HG02870 (cell line): ENCODE measurements around the gene TST.
"Not testable (repeated sequence)": the region's sequence is repeated elsewhere in the genome, so short reads cannot be mapped to it uniquely, and the experiment has no call there.

Experiments
- ATAC-seq: cut with Tn5 transposase; IDR thresholded peaks from one replicate; pipeline ENCODE4 v1.9.1; 2021; ENCODE audit warnings: mild to moderate bottlenecking, moderate library complexity; ENCODE audit not compliant: unreplicated experiment

TST gene

DNA sequence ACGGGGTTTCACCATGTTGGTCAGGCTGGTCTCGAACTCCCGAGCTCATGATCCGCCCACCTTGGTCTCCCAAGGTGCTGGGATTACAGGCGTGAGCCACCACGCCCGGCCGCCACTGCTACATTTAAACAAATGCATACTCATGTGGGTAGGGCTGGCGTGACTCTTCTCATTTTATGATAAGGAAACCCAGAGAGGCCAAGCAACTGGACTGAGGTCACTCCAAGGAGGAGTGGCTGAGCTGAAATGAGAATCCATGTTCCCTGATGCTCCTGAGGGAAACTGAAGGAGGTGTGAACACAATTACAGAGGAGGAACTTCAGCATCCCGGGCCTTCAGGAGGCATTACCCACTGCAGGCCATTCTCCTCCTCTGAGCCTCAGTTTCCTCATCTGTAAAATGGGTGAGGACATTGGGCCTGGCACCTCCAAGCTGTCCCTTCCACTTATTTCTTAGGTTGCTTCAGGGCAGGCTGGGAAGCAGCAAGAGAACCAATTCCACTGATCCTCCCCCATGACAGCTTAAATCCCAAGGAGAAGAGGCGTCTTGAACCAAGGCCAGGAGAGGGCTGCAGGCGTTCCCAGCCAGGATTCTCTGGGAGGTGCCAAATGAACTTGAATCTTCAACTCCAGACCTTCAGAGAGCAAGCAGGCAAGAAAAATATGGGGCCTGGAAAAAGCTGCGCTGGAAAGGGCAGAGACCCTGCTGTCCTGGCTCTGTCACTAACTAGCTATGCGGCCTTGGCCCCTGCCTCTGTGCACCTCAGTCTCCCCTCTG is 2.9 kb downstream of the TST start:
- no peak for ATAC-seq

DNA sequence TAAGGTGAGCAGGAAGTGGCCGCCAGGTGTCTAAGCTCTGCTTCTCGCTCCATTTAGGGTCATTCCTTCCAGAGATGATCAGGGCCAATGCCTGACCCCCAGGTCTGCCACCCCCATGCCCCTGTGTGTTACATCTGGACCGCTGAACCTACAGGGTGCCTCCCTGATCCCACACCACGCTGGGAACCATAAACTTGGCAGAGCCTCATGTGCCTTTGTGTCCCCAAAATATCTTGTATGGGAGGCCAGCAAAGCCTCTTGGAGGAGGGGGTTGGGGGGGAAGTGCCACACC is 3.7 kb downstream of the TST start:
- ATAC-seq: no peak

DNA sequence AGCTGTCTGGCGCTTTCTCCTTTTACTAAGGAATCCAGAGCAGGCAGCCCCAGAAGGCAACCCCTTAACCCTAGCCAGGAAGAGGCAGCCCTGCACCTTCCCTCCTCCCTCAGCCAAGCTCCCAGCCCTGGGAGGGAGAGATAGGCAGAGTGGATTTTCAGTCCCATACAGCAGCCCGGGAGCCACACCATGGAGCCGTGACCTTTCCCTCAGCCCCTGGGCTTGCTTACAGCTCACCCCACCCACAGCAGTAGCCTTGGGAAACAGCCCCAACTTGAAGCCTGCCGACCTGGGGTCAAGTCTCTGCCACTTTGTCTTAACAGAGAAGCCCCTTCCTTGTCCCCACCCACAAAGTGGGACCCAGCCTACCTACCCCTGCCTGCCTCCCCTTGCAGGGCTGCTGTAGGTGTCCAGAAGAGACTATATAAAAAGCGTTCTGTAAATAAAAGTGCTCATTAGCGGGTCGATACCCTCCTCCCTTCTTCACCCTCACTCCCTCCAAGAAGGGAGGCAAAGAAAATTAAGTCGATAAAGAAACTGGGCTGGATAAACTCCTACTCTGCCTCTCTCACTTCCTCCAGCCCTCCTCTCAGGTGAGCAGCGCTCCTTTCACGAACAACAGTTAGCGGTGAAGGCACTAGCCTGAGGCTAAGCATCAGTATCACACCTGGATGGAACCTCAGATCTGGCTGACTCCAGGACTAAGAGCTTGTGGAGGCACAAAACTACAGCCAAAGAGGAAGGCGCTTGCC is 4.2 kb downstream of the TST start:
- no peak for ATAC-seq

DNA sequence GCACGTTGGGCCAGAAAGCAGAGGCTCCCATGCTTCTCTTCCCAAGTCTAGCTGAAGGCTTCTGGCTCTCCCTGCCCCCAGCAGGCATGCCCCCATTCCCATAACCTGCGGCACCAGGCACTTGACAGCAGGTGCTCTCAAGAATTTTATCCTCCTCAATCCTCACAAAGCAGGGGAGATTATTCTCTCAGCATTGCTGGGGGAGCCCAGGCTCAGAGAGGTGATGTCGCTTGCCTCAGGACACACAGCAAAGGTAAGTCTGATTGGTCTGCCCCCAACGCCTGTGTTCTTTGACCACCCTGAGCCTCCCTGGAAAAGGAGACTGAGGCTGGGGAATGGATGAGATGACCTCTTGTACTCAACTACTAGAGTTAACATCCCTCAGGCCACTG is 4.8 kb downstream of the TST start:
- no peak for ATAC-seq

DNA sequence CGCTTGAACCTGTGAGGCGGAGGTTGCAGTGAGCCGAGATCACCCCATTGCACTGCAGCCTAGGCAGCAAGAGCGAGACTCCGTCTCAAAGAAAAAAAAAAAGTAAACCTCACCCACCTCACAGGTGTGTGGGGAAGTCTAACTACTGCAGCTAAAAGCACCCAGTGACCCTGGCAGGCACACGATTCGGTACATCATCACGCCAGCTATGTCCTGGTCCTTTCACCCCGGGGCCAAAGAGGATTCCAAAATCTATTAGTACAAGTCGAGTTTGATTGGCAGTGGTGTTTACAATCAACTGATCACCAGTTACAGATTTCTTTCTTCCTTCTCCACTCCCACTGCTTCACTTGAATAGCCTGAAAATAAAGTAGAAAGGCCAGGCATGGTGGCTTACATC is 6.3 kb downstream of the TST start:
- ATAC-seq: no peak

DNA sequence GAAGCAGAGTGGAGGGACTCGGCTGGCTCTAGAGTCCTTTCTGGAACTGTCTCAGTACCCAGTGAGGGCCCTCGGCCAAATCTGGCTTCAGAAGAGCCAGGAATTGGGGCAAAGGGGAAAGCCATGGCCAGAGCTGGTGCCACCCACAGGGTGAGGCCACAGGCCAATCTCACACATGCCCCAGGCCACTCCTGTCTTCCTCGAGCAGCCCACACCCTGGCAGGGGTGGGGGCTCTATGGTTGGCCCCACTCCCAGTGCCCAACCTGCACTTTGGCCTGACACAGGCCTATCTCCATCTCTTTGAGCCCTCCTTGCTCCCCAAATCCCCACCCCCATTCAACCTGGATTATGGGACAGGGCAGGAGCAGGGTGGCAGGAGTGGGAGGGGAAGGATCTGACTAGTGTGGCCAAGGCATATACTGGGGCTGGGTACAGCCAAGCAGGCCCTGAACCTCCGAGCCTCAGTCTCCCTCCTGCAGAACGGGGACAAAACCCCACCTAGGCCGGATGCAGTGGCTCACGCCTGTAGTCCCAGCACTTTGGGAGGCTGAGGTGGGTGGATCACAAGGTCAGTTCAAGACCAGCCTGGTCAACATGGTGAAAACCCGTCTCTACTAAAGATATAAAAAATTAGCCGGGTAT is 6.9 kb downstream of the TST start:
- no peak for ATAC-seq

DNA sequence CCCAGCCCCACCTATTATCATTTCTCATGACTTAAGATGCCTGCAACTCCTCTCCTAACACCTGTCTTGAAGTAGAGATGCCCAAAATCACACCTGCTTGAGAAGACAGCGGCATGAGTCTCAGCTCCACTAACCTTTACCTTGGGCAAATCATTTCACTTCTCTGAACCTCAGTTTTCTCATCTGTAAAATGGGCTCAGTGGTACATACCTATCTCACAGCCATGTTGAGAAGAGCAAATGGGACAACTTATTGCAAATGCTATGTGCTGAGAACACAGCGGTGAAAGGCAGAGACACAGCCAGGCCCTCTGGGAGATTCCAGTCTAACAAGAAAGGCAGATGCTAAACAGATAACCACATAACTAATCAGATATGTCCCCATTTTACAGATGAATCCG is 7.8 kb downstream of the TST start:
- ATAC-seq: no peak

DNA sequence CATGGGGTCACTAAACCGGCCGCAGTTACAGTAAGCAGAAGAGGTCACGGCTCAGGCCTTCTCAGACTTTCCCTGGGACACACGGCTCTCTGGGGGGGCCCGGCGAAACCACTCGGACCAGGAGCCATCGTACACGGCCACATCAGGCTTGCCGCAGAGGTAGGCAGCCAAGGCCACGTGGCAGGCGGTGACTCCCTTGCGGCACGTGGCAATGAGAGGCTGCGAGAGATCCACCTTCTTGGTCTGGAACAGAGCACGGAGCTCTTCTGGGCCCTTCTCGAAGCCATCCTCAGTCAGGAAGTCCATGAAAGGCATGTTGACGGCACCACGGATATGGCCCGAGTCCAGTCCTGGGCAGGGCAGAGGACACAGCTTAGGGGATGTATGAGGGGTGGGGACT is 8.3 kb downstream of the TST start:
- no peak for ATAC-seq

DNA sequence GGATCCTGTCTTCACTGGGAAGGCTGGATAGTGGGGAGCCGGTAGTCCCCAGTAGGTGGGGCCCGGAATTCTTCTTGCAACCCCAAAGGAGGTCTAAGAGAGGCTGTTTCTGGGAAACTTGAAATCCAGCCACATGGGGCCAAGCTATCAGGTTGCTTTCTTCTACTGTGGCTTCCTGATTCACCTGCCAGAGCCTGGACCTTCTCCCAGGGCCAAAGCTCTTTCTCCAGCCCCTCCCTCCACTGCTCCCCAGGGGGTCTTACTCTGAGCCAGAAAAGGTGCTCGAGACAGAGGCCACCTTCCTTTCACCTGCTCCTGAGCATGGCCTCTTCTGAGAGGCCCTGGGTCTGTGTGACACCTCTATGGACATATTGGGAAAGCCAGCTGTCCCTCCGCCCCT is 9.1 kb downstream of the TST start:
- no peak for ATAC-seq

DNA sequence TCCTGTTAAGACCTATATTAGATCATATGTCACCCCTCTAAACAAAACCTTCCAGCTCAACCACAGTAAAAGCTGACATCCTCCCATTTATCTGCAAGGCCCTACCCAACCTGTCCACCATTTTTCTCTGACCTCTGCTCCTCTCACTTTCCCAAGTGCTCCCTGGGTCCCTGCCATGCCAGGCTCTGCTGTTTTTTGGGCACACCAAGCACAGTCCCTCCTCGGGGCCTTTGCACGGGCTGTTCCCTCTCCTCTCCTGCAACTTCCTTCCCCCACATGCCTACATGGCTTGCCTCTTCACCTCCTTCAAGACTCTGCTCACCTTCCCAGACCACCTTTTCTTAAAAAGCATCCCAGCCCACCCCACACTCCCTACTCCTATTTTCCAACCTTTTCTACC is 9.8 kb downstream of the TST start:
- no peak for ATAC-seq

DNA sequence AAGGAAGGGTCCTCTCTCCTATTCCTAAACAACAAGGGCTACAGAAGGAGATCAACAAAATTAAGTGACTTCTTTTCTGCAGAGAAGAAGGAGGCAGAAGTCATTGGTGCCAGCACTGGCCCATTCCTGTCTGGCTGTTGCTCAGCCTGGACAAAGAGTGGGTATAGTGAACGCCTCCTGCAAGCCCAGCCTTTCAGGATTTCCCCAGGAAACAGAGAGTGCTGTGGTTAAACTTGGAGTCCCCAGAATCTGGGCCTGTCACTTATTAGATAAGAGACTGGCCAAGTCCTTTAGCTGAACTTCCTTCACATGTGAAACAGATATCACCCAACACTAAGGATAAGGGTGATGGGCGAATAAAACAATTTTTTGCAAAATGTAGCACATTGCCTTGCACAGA is 10.9 kb downstream of the TST start:
- ATAC-seq: no peak

DNA sequence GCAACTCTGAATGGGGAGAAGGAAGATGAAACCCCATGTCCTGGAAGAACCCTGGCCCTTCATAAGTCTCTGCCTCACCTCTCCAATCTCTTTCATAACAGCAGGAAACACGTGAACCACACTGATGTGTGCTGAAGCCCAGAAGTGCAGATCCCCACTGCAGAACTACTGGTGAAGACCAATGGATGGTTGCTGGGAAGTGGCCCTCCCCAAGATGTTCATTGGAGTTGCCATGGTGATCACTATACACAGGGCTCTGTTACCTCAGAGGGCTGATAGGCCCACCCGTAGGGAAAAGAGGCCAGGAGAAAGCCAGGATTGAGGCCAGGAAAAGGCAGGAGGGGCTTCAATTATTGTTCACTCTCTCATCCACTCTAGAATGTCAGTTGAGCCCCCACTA is 11.6 kb downstream of the TST start:
- no peak for ATAC-seq

DNA sequence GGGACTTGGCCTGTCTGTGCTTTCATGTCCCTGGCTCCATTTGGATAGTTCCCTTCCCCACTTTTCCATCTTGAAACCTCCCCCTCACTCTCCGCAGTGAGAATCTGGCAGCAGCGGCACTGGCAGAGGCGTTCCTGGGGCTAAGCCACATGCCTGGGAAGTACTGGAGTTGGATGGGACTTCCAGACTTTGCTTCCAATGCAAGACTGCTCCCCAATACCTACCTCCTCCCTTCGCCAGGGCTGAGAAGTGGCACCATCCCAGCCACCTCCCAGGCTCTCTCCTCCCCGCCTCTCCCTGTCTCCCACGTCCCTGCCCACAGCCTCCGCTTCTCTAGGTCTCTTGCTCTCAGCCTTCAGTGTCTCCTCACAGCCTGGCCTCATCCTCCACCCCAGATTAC is 16.6 kb downstream of the TST start:
- no peak for ATAC-seq

DNA sequence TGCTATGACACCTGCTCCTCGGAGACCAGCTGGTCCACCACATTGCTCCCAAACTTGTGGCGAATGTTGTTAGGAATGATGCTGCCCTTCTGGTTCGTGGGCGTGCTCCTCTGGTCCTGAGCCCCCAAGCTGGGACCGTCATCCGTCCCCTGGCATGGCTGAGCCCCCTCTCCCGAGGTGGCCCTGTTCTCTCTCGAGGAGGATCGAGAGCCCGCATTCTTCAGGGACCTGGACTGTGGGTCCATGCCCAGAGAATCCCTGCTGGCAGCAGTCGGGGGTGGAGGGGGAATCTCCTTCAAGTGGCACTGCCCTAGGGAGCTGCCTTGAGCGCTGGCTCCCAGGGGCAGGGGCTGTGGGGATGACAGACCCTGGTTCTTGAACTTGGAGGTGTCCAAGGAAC is 17.4 kb downstream of the TST start:
- no peak for ATAC-seq

DNA sequence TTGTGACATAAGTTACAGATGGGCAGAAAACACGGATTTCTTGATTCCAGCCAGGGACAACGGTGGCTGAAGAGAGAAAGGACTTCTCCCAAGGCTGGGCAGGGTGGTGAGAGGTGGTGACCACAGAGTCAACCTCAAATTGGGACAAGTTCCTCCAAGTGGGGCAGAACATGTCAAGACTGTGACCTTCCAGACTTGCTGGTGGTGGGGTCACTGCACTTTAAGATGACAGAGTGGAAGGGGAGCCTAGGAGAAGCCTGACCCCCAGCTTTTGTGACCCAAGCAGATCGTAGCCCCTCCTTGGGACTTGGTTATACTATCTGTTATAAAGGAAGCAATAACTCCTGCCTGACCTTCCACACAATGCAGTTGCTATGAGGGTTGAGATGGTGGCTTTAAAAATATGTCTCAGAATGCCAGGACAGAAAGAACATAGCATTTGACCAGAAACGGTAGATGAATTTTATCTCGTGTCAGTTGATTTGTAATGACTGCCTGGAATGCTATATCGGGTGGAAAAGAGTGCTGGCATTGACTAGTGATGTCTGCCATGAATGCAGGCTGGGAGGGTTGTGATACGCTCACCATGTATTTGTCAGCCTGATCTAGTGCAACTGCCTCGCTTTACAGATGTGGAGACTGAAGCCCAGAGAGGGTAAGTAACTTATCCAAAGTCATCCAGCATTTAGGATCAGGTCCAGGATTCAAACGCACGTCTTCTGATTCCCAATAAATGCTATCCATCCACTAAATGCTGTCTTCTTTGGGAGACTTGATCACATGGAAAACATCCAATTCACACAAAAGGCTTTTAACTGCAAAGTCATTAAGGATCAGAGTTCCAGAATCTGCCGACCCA is 18.3 kb downstream of the TST start:
- ATAC-seq: no peak

DNA sequence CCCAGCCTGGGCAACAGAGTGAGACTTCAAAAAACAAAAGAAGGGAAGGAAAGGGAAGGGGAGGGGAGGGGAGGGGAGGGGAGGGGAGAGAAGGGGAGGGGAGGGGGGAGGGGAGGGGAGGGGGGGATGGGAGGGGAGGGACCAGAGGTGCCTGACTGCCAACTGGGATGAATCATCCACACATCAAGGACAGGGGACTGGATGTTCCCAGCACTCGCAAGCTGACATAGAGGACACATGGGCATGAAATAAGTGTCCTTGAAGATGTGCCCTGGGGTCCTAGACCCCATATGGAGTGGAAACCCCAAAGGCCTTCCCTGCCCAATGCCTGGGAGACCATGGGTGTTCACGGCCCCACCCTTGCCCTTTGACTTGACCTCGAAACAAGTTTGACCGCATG is 19.8 kb downstream of the TST start:
- no peak for ATAC-seq

DNA sequence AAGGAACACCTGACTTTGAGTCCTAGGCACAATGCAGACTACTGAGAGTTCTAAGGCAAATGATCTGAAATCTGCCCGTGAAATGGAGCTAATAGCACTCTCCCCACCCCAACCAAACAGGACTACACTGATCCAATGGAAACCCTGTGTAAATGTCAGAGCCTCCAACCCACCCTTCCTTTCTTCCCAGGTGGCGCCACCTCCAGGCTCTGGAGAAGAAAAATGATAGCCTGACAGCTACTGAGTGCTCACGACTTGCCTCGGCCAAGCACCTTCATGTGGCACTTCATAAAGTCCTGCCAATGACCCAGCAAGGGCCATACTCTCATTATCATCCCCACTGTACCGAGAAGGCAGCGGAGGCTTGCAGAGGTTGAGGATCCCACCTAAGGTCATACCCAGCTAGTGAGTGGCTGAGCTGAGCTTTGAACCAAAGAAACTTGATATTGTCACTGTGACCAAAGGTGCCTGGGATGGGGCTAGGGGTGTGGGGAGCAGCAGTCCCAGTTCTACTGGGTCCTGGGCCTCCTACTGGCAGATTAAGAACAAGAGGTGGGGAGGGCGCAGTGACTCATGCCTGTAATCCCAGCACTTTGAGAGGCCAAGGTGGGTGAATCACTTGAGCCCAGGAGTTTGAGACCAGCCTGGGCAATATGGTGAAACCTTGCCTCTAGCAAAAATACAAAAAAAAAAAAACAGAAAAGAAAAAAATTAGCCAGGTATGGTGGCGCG is 20.5 kb downstream of the TST start:
- no peak for ATAC-seq

DNA sequence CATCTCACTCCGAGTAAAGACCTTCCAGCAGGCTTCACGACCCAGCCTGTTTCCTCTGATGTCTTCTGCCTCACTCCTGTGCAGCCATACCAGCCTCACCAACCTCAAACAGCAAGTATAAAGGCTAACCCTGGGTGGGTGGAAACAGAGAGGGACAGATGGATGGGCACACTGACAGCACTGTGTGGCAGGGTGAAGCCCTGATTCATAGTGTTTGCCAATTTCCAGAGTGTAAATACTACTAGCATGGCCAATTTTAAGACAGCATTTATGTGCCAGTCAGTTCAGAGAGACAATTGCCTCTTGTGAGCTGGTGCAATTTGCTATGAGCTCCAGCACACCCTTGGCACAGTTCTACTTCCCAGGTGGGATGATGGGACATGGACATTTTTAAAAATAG is 21.5 kb downstream of the TST start:
- no peak for ATAC-seq

DNA sequence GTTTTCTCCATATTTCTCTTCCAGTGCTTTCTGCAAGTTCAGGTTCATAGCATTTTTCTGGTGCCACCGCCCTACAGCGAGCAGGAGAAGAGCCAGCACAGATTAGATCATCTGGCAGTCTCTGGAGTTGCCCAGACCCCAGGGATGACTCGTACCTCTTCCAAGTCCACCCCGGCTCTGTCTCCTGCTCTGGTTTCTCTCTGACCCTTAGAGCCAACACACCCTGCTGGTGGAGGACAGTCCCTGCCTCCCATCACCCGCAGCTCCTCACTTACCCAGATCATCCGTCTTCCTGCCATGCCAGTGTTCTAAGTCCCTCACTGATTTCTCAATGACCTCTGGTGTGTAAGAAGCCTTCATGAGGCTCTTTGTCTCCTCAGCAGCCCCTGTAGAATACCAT is 28.0 kb downstream of the TST start:
- no peak for ATAC-seq

DNA sequence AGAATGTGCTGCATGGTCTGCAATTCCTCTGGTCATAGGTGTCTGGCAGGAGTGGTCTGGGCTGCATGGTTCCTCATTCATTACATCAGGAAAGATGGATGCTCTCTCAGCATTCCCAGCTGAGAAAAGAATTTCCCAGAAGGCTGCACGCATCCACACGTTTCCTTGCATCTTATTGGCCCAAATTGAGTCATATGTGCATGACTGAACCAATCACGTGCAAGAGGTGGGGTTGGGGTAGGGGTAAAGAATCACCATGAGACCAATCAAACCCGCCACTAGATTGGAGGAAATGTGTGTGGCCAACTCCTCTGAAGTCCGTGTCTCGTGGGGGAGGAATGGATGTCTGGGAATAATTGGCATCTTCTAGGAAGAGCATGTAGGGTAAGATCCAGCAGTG is 28.8 kb downstream of the TST start:
- no peak for ATAC-seq

DNA sequence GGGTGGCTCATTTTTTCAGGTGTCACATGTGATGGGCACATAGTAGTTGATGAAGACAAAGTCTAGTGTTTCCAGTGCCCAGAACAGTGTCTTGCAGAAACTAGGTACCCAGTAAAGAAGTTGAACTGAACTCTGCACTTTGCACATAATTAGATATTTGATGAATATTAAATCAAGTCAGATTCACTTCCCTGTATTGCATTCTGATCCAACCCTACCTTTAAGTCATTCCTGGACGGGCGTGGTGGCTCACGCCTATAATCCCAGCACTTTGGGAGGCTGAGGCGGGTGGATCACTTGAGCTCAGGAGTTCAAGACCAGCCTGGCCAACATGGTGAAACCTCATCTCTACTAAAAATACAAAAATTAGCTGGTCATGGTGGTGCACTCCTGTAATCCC is 30.2 kb downstream of the TST start:
- not testable (repeated sequence) for ATAC-seq
